ENCODE data around the gene BLM.

DNA sequence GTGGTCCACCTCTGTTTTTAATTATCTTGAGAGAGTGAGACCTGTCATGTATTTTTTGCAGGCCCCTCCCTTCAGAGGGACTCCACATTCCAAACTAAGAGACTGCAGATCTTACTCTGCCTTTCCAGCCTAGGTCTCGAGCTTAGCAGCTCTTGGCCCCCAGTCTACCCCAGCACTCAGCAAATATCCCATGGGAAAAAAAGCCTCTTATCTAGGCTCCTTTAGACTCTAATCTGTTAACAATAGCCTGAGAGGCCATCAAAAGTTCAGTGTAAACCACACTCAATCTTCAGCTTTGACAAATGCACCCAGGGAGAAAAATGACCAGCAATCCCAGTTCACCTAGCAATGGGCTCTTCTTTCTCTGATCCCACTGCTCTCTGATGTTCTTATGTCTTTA, 8.6 kb upstream of the BLM start:
- TF ChIP-seq KDM1A (CRISPR knock-in tag; IDR thresholded peaks at IDR 0.05) (no peak), ZNF282 (IDR thresholded peaks at IDR 0.05; ENCODE audit: partially characterized antibody) (no peak), ZFP37 (CRISPR knock-in tag; IDR thresholded peaks at IDR 0.05; ENCODE audit: borderline replicate concordance) (no peak), SRF (IDR thresholded peaks at IDR 0.05; ENCODE audit: low read depth, low read length) (no peak), MAZ (IDR thresholded peaks at IDR 0.05; ENCODE audit: borderline replicate concordance, low read depth, low read length) (no peak), MAZ (CRISPR knock-in tag; IDR thresholded peaks at IDR 0.05; ENCODE audit: low read depth) (no peak), MYC (CRISPR knock-in tag; IDR thresholded peaks at IDR 0.05; ENCODE audit: borderline replicate concordance) (no peak), CCAR2 (optimal IDR thresholded peaks at IDR 0.05; ENCODE audit: low read depth, low read length) (no peak), YEATS4 (CRISPR knock-in tag; IDR thresholded peaks at IDR 0.05; ENCODE audit: borderline replicate concordance) (no peak), RXRA (CRISPR knock-in tag; IDR thresholded peaks at IDR 0.05) (no peak), SIN3A (IDR thresholded peaks at IDR 0.05; ENCODE audit: borderline replicate concordance, low read depth, low read length) (no peak), POLR2A (IDR thresholded peaks at IDR 0.05; ENCODE audit: insufficient read depth in 1 of 2, low read depth in 2 of 2, low read length in 2 of 2) (no peak)
- TF ChIP-seq, protein P1, sequence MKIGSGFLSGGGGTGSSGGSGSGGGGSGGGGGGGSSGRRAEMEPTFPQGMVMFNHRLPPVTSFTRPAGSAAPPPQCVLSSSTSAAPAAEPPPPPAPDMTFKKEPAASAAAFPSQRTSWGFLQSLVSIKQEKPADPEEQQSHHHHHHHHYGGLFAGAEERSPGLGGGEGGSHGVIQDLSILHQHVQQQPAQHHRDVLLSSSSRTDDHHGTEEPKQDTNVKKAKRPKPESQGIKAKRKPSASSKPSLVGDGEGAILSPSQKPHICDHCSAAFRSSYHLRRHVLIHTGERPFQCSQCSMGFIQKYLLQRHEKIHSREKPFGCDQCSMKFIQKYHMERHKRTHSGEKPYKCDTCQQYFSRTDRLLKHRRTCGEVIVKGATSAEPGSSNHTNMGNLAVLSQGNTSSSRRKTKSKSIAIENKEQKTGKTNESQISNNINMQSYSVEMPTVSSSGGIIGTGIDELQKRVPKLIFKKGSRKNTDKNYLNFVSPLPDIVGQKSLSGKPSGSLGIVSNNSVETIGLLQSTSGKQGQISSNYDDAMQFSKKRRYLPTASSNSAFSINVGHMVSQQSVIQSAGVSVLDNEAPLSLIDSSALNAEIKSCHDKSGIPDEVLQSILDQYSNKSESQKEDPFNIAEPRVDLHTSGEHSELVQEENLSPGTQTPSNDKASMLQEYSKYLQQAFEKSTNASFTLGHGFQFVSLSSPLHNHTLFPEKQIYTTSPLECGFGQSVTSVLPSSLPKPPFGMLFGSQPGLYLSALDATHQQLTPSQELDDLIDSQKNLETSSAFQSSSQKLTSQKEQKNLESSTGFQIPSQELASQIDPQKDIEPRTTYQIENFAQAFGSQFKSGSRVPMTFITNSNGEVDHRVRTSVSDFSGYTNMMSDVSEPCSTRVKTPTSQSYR (CRISPR knock-in tag; IDR thresholded peaks at IDR 0.05; ENCODE audit: borderline replicate concordance) = no peak
- TF ChIP-seq, protein P2, sequence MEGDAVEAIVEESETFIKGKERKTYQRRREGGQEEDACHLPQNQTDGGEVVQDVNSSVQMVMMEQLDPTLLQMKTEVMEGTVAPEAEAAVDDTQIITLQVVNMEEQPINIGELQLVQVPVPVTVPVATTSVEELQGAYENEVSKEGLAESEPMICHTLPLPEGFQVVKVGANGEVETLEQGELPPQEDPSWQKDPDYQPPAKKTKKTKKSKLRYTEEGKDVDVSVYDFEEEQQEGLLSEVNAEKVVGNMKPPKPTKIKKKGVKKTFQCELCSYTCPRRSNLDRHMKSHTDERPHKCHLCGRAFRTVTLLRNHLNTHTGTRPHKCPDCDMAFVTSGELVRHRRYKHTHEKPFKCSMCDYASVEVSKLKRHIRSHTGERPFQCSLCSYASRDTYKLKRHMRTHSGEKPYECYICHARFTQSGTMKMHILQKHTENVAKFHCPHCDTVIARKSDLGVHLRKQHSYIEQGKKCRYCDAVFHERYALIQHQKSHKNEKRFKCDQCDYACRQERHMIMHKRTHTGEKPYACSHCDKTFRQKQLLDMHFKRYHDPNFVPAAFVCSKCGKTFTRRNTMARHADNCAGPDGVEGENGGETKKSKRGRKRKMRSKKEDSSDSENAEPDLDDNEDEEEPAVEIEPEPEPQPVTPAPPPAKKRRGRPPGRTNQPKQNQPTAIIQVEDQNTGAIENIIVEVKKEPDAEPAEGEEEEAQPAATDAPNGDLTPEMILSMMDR (CRISPR knock-in tag; IDR thresholded peaks at IDR 0.05) = no peak
- TF ChIP-seq, protein P3, sequence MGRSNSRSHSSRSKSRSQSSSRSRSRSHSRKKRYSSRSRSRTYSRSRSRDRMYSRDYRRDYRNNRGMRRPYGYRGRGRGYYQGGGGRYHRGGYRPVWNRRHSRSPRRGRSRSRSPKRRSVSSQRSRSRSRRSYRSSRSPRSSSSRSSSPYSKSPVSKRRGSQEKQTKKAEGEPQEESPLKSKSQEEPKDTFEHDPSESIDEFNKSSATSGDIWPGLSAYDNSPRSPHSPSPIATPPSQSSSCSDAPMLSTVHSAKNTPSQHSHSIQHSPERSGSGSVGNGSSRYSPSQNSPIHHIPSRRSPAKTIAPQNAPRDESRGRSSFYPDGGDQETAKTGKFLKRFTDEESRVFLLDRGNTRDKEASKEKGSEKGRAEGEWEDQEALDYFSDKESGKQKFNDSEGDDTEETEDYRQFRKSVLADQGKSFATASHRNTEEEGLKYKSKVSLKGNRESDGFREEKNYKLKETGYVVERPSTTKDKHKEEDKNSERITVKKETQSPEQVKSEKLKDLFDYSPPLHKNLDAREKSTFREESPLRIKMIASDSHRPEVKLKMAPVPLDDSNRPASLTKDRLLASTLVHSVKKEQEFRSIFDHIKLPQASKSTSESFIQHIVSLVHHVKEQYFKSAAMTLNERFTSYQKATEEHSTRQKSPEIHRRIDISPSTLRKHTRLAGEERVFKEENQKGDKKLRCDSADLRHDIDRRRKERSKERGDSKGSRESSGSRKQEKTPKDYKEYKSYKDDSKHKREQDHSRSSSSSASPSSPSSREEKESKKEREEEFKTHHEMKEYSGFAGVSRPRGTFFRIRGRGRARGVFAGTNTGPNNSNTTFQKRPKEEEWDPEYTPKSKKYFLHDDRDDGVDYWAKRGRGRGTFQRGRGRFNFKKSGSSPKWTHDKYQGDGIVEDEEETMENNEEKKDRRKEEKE (IDR thresholded peaks at IDR 0.05) = no peak

Data from HepG2 (cell line).